K562 (cell line): ENCODE results near the gene PHF1. TPM values are rescaled to one million over a fixed set of nuclear protein-coding genes. Genes with fewer than 3 reads are reported as not detected.

Experiments
- ATAC-seq: fragments of 200-7000 bp; cut with Tn5 transposase; 3 replicates; pipeline ENCODE4 v1.9.1; 2020; ENCODE audit warnings: moderate library complexity
- BruUV-seq: library from RNA; stranded (reverse); fragments of 400-500 nt; replicated peaks from 2 replicates; lab custom pipeline; 2021; lab: Mats Ljungman, UMichigan
- CTCF ChIA-PET: fragments of 300-600 bp; formaldehyde crosslinking; extraction: SDS; loops from one replicate; lab custom pipeline; 2021; ENCODE audit warnings: low intra/inter-chr PET ratio; lab: Yijun Ruan, JAX
- POLR2A ChIA-PET: fragments of 300-600, 350-650 bp; sonication (Branson Sonifier 250); formaldehyde crosslinking; extraction: SDS; loops from one replicate; lab custom pipeline; 2021; ENCODE audit warnings: antibody characterized with exemption, inconsistent platforms; lab: Yijun Ruan, JAX
- DNase-seq, 4 experiments: peaks; one replicate each; pipeline versions ENCODE4 v3.0.0 to v3.0.0-alpha.2; 2011 to 2018; ENCODE audit warnings: low spot score in 3 of 4, mixed read lengths in 3 of 4; ENCODE audit errors: extremely low read depth in 1 of 4
- FAIRE-seq: peaks from 2 replicates; lab custom pipeline; 2011; peaks lifted over from hg19 to GRCh38; lab: Jason Lieb, UNC
- H2AFZ ChIP-seq: 2 replicates; pipeline ENCODE4 v1.6.0; 2011; ENCODE audit warnings: low read depth, low read length, control low read depth, inconsistent platforms
- H3K27ac ChIP-seq: fragments of 200-600 bp; 3 replicates; pipeline ENCODE4 v1.8.0; 2011; ENCODE audit warnings: low read depth, mild to moderate bottlenecking, control low read depth, inconsistent platforms, low read length, moderate library complexity, mixed read lengths; ENCODE audit errors: extremely low read depth
- H3K27me3 ChIP-seq, 2 experiments: fragments of 300-600 bp in 1 of 2; 2 replicates in 1 of 2; 3 replicates in 1 of 2; pipeline versions ENCODE4 v1.6.0 to v1.8.0; 2011; ENCODE audit warnings: inconsistent platforms in 2 of 2, low read length in 2 of 2, mild to moderate bottlenecking in 1 of 2, mixed read lengths in 1 of 2, moderate library complexity in 1 of 2; ENCODE audit not compliant: control insufficient read depth in 2 of 2, insufficient read depth in 2 of 2
- H3K36me3 ChIP-seq: fragments of 300-600 bp; 3 replicates; pipeline ENCODE4 v1.8.0; 2011; ENCODE audit warnings: mild to moderate bottlenecking, low read length, inconsistent platforms; ENCODE audit not compliant: control insufficient read depth, insufficient read depth
- H3K4me1 ChIP-seq, 2 experiments: fragments of 200-600 bp in 1 of 2; replicated peaks in 1 of 2; 2 replicates in 1 of 2; 3 replicates in 1 of 2; pipeline versions ENCODE4 v1.5.1 to v1.8.0; 2011; ENCODE audit warnings: inconsistent platforms in 2 of 2, low read length in 2 of 2, mild to moderate bottlenecking in 1 of 2, mixed read lengths in 1 of 2, moderate library complexity in 1 of 2; ENCODE audit not compliant: control insufficient read depth in 2 of 2, insufficient read depth in 2 of 2
- H3K4me2 ChIP-seq: 2 replicates; pipeline ENCODE4 v1.6.1; 2011; ENCODE audit warnings: low read length, control low read depth, inconsistent platforms, mixed read lengths; ENCODE audit not compliant: insufficient read depth
- H3K4me3 ChIP-seq: fragments of 200-600 bp; sonication (generic), shearing (Covaris generic); 2 replicates; pipeline ENCODE4 v1.5.1; 2016; ENCODE audit warnings: control low read depth, inconsistent platforms
- H3K79me2 ChIP-seq: fragments of 200-600 bp; 3 replicates; pipeline ENCODE4 v1.8.0; 2011; ENCODE audit warnings: low read length, inconsistent platforms; ENCODE audit not compliant: control insufficient read depth, insufficient read depth
- H3K9ac ChIP-seq, 2 experiments: 2 replicates each; pipeline versions ENCODE4 v1.6.0 to v1.6.1; 2011; ENCODE audit warnings: low read depth in 2 of 2, low read length in 2 of 2, control low read depth in 1 of 2, inconsistent platforms in 1 of 2, mild to moderate bottlenecking in 1 of 2, mixed read lengths in 1 of 2; ENCODE audit not compliant: insufficient read depth in 1 of 2
- H3K9me1 ChIP-seq: one replicate; pipeline ENCODE4 v1.6.0; 2011; ENCODE audit warnings: inconsistent platforms, mild to moderate bottlenecking, low read length, moderate library complexity; ENCODE audit not compliant: control insufficient read depth, insufficient read depth
- H3K9me3 ChIP-seq: replicated peaks from 2 replicates; pipeline ENCODE4 v1.5.1; 2011; ENCODE audit warnings: low read depth, low read length, inconsistent platforms; ENCODE audit not compliant: control insufficient read depth, insufficient read depth
- H4K20me1 ChIP-seq: replicated peaks from 2 replicates; pipeline ENCODE4 v1.6.1; 2011; ENCODE audit warnings: low read length, inconsistent platforms, mixed read lengths; ENCODE audit not compliant: control insufficient read depth, insufficient read depth
- ARID4B ChIP-seq: sonication (generic); formaldehyde crosslinking; IDR thresholded peaks from 2 replicates; pipeline ENCODE4 v1.8.0; 2022; ENCODE audit warnings: mild to moderate bottlenecking, missing genetic modification reagents
- ATF7 ChIP-seq: fragments of 450-650 bp; IDR thresholded peaks from 2 replicates; pipeline ENCODE4 v1.7.1; 2014; ENCODE audit warnings: mild to moderate bottlenecking, moderate library complexity
- ETV5 ChIP-seq: sonication (generic); formaldehyde crosslinking; IDR thresholded peaks from 2 replicates; pipeline ENCODE4 v1.4.0; 2020; ENCODE audit warnings: low read depth, mild to moderate bottlenecking, missing genetic modification reagents
- TEAD2 ChIP-seq: fragments of 450-650 bp; IDR thresholded peaks from 2 replicates; pipeline ENCODE4 v1.6.1; 2016; ENCODE audit warnings: missing genetic modification characterization, control low read depth, missing compliant biosample characterization
- ZC3H4 ChIP-seq: sonication (generic); formaldehyde crosslinking; IDR thresholded peaks from 2 replicates; pipeline ENCODE4 v1.9.0; 2021; ENCODE audit warnings: missing genetic modification reagents, borderline replicate concordance
- ZNF551 ChIP-seq: fragments of 250-450 bp; sonication (Bioruptor Pico); IDR thresholded peaks from 2 replicates; pipeline ENCODE4 v1.5.0; 2021; ENCODE audit warnings: mild to moderate bottlenecking, moderate library complexity
- ZNF589 ChIP-seq: fragments of 200-800 bp; sonication (Bioruptor generic); IDR thresholded peaks from 2 replicates; pipeline ENCODE4 v1.6.1; 2016; ENCODE audit warnings: low read depth, missing genetic modification characterization, missing compliant biosample characterization
- ZNF695 ChIP-seq: fragments of 450-650 bp; formaldehyde crosslinking; IDR thresholded peaks from 2 replicates; pipeline ENCODE4 v1.4.0; 2020; ENCODE audit warnings: mild to moderate bottlenecking, moderate library complexity
- ZNF76 ChIP-seq: fragments of 250-450 bp; sonication (Bioruptor Pico); IDR thresholded peaks from 2 replicates; pipeline ENCODE4 v1.4.0; 2020; ENCODE audit warnings: mild to moderate bottlenecking, moderate library complexity, borderline replicate concordance
- ZNF79 ChIP-seq: fragments of 250-450 bp; sonication (Bioruptor Pico); IDR thresholded peaks from 2 replicates; pipeline ENCODE4 v1.4.0; 2020; ENCODE audit warnings: low read depth, mild to moderate bottlenecking, moderate library complexity
- WGBS: fragments of 100-300 bp; shearing (Covaris generic); methylation state at CpG from one replicate; pipeline ENCODE4 v1.1.6; 2016; ENCODE audit warnings: low coverage, mixed read lengths; ENCODE audit not compliant: insufficient coverage; ENCODE audit errors: missing lambda C conversion rate; 5-methylcytosine and 5-hydroxymethylcytosine counted together
- in situ Hi-C: fragments of 300-500 bp; cut with MboI; formaldehyde crosslinking; loops from 4 replicates; pipeline ENCODE4 v1.15.0; 2018; ENCODE audit warnings: inconsistent platforms, mixed read lengths
- intact Hi-C: fragments of 100-400 bp; cut with micrococcal nuclease; formaldehyde crosslinking; loops from 2 replicates; pipeline ENCODE4 v1.14.2; 2022
- polyA plus RNA-seq, 8 experiments: library from polyadenylated mRNA; depleted of rRNA in 4 of 8; stranded (reverse) in 5 of 8; unstranded in 3 of 8; fragments of >200 nt; fragmentation: Nextera tagmentation in 2 of 8; fragmentation: Illumina TruSeq in 1 of 8; extraction: Ambion mirVana in 2 of 8; extraction: Trizol in 1 of 8; gene quantifications; 2 replicates each; pipeline versions ENCODE4 v1.2.1 to v1.2.3, GENCODE V29; 2011 to 2014; ENCODE audit warnings: inconsistent platforms in 1 of 8, missing spikeins in 1 of 8
- total RNA-seq, 7 experiments: library from RNA; depleted of rRNA in 6 of 7; stranded (reverse); fragments of >200 nt in 6 of 7; fragmentation: Illumina TruSeq in 2 of 7; extraction: Trizol in 2 of 7; gene quantifications; 2 replicates each; pipeline versions ENCODE4 v1.2.1 to v1.2.3, GENCODE V29; 2011 to 2021; ENCODE audit warnings: low replicate concordance in 1 of 7

PHF1 gene
- total and polyA plus RNA-seq, 9 of the 15 experiments (the other 6 are each of a cell fraction or from before 2014, with no cell fraction given), result 3.7 to 64.2 (median 33.7) TPM

GRCh38 chr6:33458676-33459075, 47.9 kb downstream of the PHF1 start:
- no TSS peak for BruUV-seq
- in situ Hi-C loops, result no loop called here
- Histone ChIP-seq H3K27ac (no peak overlapping the region), H3K9me3 (no peaks in the 10 kb centered on the region), H3K27me3 (no peaks in the 10 kb centered on the region), H2AFZ (no peak overlapping the region), H3K9me1 (no peaks in the 10 kb centered on the region), H3K4me1 (peaks cover 16 to 17% of the 10 kb centered on the region in 2 experiments; a peak in 4 of 5 replicates), H3K79me2 (peaks cover 25% of the 10 kb centered on the region), H3K36me3 (peaks cover 27% of the 10 kb centered on the region), H3K4me3 (no peak overlapping the region), H4K20me1 (no peaks in the 10 kb centered on the region), H3K4me2 (no peak overlapping the region), H3K9ac (no peak overlapping the region)
- intact Hi-C loops, result no loop called here
- WGBS, result 4% methylated on average over 3 of the region's 3 CpGs
- DNase-seq (no peak), ATAC-seq (no peak), FAIRE-seq (no peak)
- POLR2A ChIA-PET, result interaction anchor here (0.6 to 1.3 kb wide), 6 partner anchors 8 to 187 kb away, joined by 3 to 8 read pairs (median 3); partner anchors contain the start of genes RPS18 and VPS52
- CTCF ChIA-PET, result no interaction called here
- TF ChIP-seq ZNF79 (CRISPR knock-in tag) (no peak), ETV5 (CRISPR knock-in tag) (no peak), ZNF589 (CRISPR knock-in tag) (no peak), ATF7 (no peak), ZNF695 (CRISPR knock-in tag) (no peak), ZNF551 (CRISPR knock-in tag) (no peak), ARID4B (CRISPR knock-in tag) (no peak), ZC3H4 (CRISPR knock-in tag) (no peak), ZNF76 (CRISPR knock-in tag) (no peak), TEAD2 (tag) (no peak)
